H9 (cell line): ENCODE results near the gene TM9SF2. TPM values are rescaled to one million over a fixed set of nuclear protein-coding genes. Genes with fewer than 3 reads are reported as not detected.

Experiments used
- DNase-seq: peaks from one replicate; pipeline ENCODE4 v3.0.0-alpha.2; 2017
- H2AFZ ChIP-seq: one replicate; pipeline ENCODE4 v1.6.1; 2013; ENCODE audit warnings: mild to moderate bottlenecking, low read length, control low read depth, moderate library complexity
- H2AK5ac ChIP-seq: 2 replicates; pipeline ENCODE4 v1.6.1; 2013; ENCODE audit warnings: low read length, control low read depth, mixed read lengths; ENCODE audit not compliant: insufficient read length
- H2BK120ac ChIP-seq: one replicate; pipeline ENCODE4 v1.6.1; 2013; ENCODE audit warnings: low read depth, mild to moderate bottlenecking, low read length, control low read depth, inconsistent platforms; ENCODE audit not compliant: poor library complexity, severe bottlenecking
- H2BK12ac ChIP-seq: 2 replicates; pipeline ENCODE4 v1.6.1; 2013; ENCODE audit warnings: low read length, control low read depth, mixed read lengths, low read depth; ENCODE audit not compliant: insufficient read length
- H2BK15ac ChIP-seq: 2 replicates; pipeline ENCODE4 v1.6.1; 2013; ENCODE audit warnings: low read depth, low read length, control low read depth
- H2BK20ac ChIP-seq: one replicate; pipeline ENCODE4 v1.6.1; 2013; ENCODE audit warnings: low read depth, mild to moderate bottlenecking, low read length, control low read depth, inconsistent platforms; ENCODE audit not compliant: poor library complexity, severe bottlenecking
- H2BK5ac ChIP-seq: 2 replicates; pipeline ENCODE4 v1.6.1; 2013; ENCODE audit warnings: low read length, control low read depth, mixed read lengths; ENCODE audit not compliant: insufficient read length
- H3K14ac ChIP-seq: 2 replicates; pipeline ENCODE4 v1.6.1; 2013; ENCODE audit warnings: low read length, control low read depth; ENCODE audit not compliant: insufficient read depth
- H3K18ac ChIP-seq: 2 replicates; pipeline ENCODE4 v1.6.1; 2013; ENCODE audit warnings: low read depth, mild to moderate bottlenecking, mixed read lengths, low read length, control low read depth; ENCODE audit not compliant: insufficient read length
- H3K23ac ChIP-seq: 2 replicates; pipeline ENCODE4 v1.6.1; 2013; ENCODE audit warnings: low read length, control low read depth, mixed read lengths, low read depth; ENCODE audit not compliant: insufficient read length
- H3K23me2 ChIP-seq: 2 replicates; pipeline ENCODE4 v1.6.1; 2013; ENCODE audit warnings: low read depth, mild to moderate bottlenecking, mixed read lengths, low read length, control low read depth; ENCODE audit not compliant: insufficient read length, poor library complexity, severe bottlenecking
- H3K27ac ChIP-seq: 2 replicates; pipeline ENCODE4 v1.5.1; 2013; ENCODE audit warnings: low read length, control low read depth, mixed read lengths, low read depth; ENCODE audit not compliant: insufficient read length
- H3K27me3 ChIP-seq: 2 replicates; pipeline ENCODE4 v1.6.1; 2013; ENCODE audit warnings: low read length, control low read depth, inconsistent platforms; ENCODE audit not compliant: insufficient read depth
- H3K4ac ChIP-seq: 2 replicates; pipeline ENCODE4 v1.6.1; 2013; ENCODE audit warnings: low read depth, mild to moderate bottlenecking, control low read depth, inconsistent platforms, low read length, moderate library complexity
- H3K4me1 ChIP-seq: 2 replicates; pipeline ENCODE4 v1.6.1; 2013; ENCODE audit warnings: low read length, control low read depth, inconsistent platforms; ENCODE audit not compliant: insufficient read depth
- H3K4me2 ChIP-seq: 2 replicates; pipeline ENCODE4 v1.6.1; 2013; ENCODE audit warnings: low read length, control low read depth, mixed read lengths; ENCODE audit not compliant: insufficient read length, insufficient read depth
- H3K56ac ChIP-seq: 2 replicates; pipeline ENCODE4 v1.6.1; 2013; ENCODE audit warnings: low read depth, mild to moderate bottlenecking, mixed read lengths, low read length, control low read depth; ENCODE audit not compliant: insufficient read length
- H3K79me1 ChIP-seq: 2 replicates; pipeline ENCODE4 v1.6.1; 2013; ENCODE audit warnings: low read depth, mild to moderate bottlenecking, moderate library complexity, low read length, control low read depth, inconsistent platforms; ENCODE audit not compliant: insufficient read depth, poor library complexity, severe bottlenecking
- H3K79me2 ChIP-seq: 2 replicates; pipeline ENCODE4 v1.6.1; 2013; ENCODE audit warnings: low read length, control low read depth, inconsistent platforms; ENCODE audit not compliant: insufficient read depth
- H3K9ac ChIP-seq: 2 replicates; pipeline ENCODE4 v1.6.1; 2013; ENCODE audit warnings: low read length, control low read depth, mixed read lengths; ENCODE audit not compliant: insufficient read length; ENCODE audit errors: extremely low read depth
- H3K9me3 ChIP-seq: one replicate; pipeline ENCODE4 v1.6.1; 2013; ENCODE audit warnings: low read depth, low read length, inconsistent platforms; ENCODE audit not compliant: control insufficient read depth
- H3T11ph ChIP-seq: one replicate; pipeline ENCODE4 v1.6.1; 2013; ENCODE audit warnings: mild to moderate bottlenecking, low read length, control low read depth, inconsistent platforms
- H4K20me1 ChIP-seq: one replicate; pipeline ENCODE4 v1.6.1; 2013; ENCODE audit not compliant: control insufficient read depth, insufficient read length, insufficient read depth
- H4K5ac ChIP-seq: 2 replicates; pipeline ENCODE4 v1.6.1; 2013; ENCODE audit warnings: low read depth, mild to moderate bottlenecking, mixed read lengths, low read length, control low read depth; ENCODE audit not compliant: insufficient read length
- H4K8ac ChIP-seq: replicated peaks from 2 replicates; pipeline ENCODE4 v1.6.1; 2013; ENCODE audit warnings: low read length, control low read depth, mixed read lengths, low read depth; ENCODE audit not compliant: insufficient read length
- H4K91ac ChIP-seq: 2 replicates; pipeline ENCODE4 v1.6.1; 2013; ENCODE audit warnings: low read depth, mild to moderate bottlenecking, moderate library complexity, mixed read lengths, low read length, control low read depth; ENCODE audit not compliant: insufficient read length
- H3K27ac Mint-ChIP-seq, 3 experiments: 2 replicates in 2 of 3; 3 replicates in 1 of 3; pipeline ENCODE4 v1.8.0; 2020 to 2021; ENCODE audit warnings: mixed read lengths in 3 of 3, mild to moderate bottlenecking in 1 of 3, moderate library complexity in 1 of 3
- H3K27me3 Mint-ChIP-seq: 2 replicates; pipeline ENCODE4 v1.8.0; 2021; ENCODE audit warnings: low read depth, mild to moderate bottlenecking, moderate library complexity, mixed read lengths
- H3K36me3 Mint-ChIP-seq, 3 experiments: 2 replicates in 2 of 3; 3 replicates in 1 of 3; pipeline ENCODE4 v1.8.0; 2020 to 2021; ENCODE audit warnings: low read depth in 3 of 3, mixed read lengths in 3 of 3; ENCODE audit not compliant: insufficient read depth in 1 of 3
- H3K4me1 Mint-ChIP-seq, 2 experiments: 2 replicates each; pipeline ENCODE4 v1.8.0; 2020; ENCODE audit warnings: mixed read lengths in 2 of 2
- H3K4me3 Mint-ChIP-seq, 2 experiments: 2 replicates in 1 of 2; 3 replicates in 1 of 2; pipeline ENCODE4 v1.8.0; 2020 to 2021; ENCODE audit warnings: mild to moderate bottlenecking in 2 of 2, mixed read lengths in 2 of 2, moderate library complexity in 1 of 2
- H3K9me3 Mint-ChIP-seq, 2 experiments: 2 replicates in 1 of 2; 3 replicates in 1 of 2; pipeline ENCODE4 v1.8.0; 2020; ENCODE audit warnings: mild to moderate bottlenecking in 2 of 2, mixed read lengths in 2 of 2, moderate library complexity in 1 of 2
- CTCF ChIP-seq: fragments of 200-600 bp; sonication (generic); conservative IDR thresholded peaks from 3 replicates; pipeline ENCODE4 v1.8.0; 2021; ENCODE audit warnings: antibody characterized with exemption, mild to moderate bottlenecking
- WGBS: extraction: QIAGEN DNeasy Blood & Tissue Kit; methylation state at CpG from one replicate; pipeline ENCODE4 v1.1.7; 2013; ENCODE audit warnings: missing lambda C conversion rate, low lambda C conversion rate, mixed read lengths; ENCODE audit not compliant: insufficient read length; ENCODE audit errors: extremely low coverage; 5-methylcytosine and 5-hydroxymethylcytosine counted together
- total RNA-seq: library from RNA; stranded (reverse); gene quantifications from 2 replicates; pipeline ENCODE4 v1.2.1, GENCODE V29; 2021

The TM9SF2 gene
- total RNA-seq, 1 experiment from 2014 or later = 86.1 TPM

GRCh38 chr13:99464441-99464949 is 36.8 kb upstream of the TM9SF2 start:
- no peak for DNase-seq
- no peaks in the 10 kb centered on the region for H3K79me1 ChIP-seq
- H4K8ac ChIP-seq = no peak overlapping the region
- H2AK5ac ChIP-seq = no peak overlapping the region
- H2BK20ac ChIP-seq = no peak overlapping the region
- no peaks in the 10 kb centered on the region for H3K79me2 ChIP-seq
- H3K23ac ChIP-seq = no peak overlapping the region
- no peaks in the 10 kb centered on the region for H3K4me1 ChIP-seq
- Mint-ChIP-seq H3K4me1 (peaks cover 4 to 7% of the 10 kb centered on the region in 2 experiments; a peak in 3 of 4 replicates), H3K36me3 (no peaks in the 10 kb centered on the region; a peak in 1 of 7 replicates), H3K4me3 (no peak overlapping the region), H3K9me3 (no peaks in the 10 kb centered on the region), H3K27ac (no peak overlapping the region), H3K27me3 (peaks cover 2% of the 10 kb centered on the region; the same call in 1 of the 2 replicates)
- WGBS = no CpG with 5 or more reads among the region's 9 CpGs
- H4K5ac ChIP-seq = no peak overlapping the region
- no peak overlapping the region for H2BK120ac ChIP-seq
- no peaks in the 10 kb centered on the region for H3K23me2 ChIP-seq
- H3K18ac ChIP-seq = no peak overlapping the region
- no peaks in the 10 kb centered on the region for H3K27me3 ChIP-seq
- H2BK15ac ChIP-seq = no peak overlapping the region
- no peak overlapping the region for H3K9ac ChIP-seq
- no peak overlapping the region for H3K4me2 ChIP-seq
- no peak for TF ChIP-seq CTCF
- H2BK12ac ChIP-seq = no peak overlapping the region
- no peak overlapping the region for H3K14ac ChIP-seq
- no peak overlapping the region for H3T11ph ChIP-seq
- H3K27ac ChIP-seq = no peak overlapping the region
- H3K9me3 ChIP-seq = no peaks in the 10 kb centered on the region
- no peak overlapping the region for H3K4ac ChIP-seq
- H4K20me1 ChIP-seq = no peaks in the 10 kb centered on the region
- H4K91ac ChIP-seq = no peak overlapping the region
- H3K56ac ChIP-seq = no peak overlapping the region
- no peak overlapping the region for H2BK5ac ChIP-seq
- H2AFZ ChIP-seq = no peak overlapping the region
